ENCODE data around the gene ATF7IP2.

DNA sequence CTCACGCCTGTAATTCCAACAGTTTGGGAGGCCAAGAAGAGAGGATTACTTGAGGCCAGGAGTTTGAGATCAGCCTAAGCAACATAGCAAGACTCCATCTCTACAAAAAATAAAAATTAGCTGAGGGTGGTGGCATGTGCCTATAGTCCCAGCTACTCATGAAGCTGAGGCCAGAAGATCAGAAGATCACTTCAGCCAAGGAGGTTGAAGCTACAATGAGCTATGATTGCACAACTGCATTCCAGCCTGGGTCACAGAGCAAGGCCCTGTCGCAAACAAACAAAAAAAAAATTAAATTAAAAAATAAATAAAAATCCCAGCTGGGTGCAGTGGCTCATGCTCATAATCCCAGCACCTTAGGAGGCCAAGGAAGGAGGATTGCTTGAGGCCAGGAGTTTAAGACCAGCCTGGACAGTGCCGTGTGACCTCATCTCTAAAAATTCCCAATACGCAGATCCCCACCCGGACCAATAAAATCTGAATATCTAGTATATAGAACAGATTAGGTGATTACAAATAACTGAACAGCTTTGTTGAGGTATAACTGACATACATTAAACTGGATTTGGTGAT, 18.2 kb upstream of the ATF7IP2 start:
- TF ChIP-seq, protein P1, sequence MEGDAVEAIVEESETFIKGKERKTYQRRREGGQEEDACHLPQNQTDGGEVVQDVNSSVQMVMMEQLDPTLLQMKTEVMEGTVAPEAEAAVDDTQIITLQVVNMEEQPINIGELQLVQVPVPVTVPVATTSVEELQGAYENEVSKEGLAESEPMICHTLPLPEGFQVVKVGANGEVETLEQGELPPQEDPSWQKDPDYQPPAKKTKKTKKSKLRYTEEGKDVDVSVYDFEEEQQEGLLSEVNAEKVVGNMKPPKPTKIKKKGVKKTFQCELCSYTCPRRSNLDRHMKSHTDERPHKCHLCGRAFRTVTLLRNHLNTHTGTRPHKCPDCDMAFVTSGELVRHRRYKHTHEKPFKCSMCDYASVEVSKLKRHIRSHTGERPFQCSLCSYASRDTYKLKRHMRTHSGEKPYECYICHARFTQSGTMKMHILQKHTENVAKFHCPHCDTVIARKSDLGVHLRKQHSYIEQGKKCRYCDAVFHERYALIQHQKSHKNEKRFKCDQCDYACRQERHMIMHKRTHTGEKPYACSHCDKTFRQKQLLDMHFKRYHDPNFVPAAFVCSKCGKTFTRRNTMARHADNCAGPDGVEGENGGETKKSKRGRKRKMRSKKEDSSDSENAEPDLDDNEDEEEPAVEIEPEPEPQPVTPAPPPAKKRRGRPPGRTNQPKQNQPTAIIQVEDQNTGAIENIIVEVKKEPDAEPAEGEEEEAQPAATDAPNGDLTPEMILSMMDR (IDR thresholded peaks at IDR 0.05): no peak
- no peak for TF ChIP-seq EP300 (IDR thresholded peaks at IDR 0.05)

Data from sigmoid colon (tissue), 4 donors.